Measurements from ENCODE around the gene JADE2.
"Not testable (repeated sequence)": the region's sequence is repeated elsewhere in the genome, so short reads cannot be mapped to it uniquely, and the experiment has no call there.

The JADE2 gene

DNA sequence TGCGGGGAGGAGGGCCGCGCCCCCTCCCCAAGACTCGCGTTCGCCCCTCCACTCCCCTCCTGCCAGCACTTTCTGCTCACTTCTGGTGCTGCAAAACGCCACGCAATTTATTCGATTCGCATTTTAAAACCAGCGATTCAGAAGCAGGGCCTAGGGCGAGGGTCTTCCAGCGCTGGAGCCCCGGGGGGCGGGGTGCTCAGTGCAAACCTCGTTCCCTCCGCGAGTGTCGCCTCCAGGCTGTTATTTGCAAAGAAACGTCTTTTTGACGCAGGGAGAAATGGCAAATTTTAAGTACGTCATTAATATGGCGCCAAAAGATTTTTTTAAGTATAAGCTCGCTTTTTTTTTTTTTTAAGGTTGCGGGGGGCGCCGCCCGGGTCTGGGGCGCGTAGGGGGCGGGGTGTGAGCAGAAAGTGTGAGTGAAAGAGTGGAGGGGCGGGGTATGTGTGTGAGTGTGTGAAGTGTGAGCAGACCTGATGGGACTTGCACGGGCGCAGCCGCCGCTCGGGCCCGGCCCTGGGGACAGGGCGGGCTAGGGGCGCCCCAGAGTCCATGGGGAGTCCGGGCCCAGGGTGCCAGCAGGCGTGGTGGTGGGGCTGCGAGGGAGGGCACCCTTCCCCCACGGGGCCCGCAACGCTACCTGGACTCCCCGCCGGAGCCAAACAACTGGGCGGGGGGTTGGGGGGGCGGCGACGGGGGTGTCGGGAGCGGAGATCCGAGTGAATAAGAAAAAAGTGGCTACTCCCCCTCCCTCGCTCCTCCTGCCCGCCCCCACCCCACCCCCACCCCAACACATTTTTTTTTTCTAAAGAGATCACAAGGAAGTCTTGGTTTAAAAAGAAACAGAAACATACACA is at the start of gene JADE2:
JADE2 (plus strand) TSS at position 845 of the 857 bp plus-strand sequence. CDS start 10,188 bp downstream, outside the sequence.
- DNase-seq, result peak; percentile 31

DNA sequence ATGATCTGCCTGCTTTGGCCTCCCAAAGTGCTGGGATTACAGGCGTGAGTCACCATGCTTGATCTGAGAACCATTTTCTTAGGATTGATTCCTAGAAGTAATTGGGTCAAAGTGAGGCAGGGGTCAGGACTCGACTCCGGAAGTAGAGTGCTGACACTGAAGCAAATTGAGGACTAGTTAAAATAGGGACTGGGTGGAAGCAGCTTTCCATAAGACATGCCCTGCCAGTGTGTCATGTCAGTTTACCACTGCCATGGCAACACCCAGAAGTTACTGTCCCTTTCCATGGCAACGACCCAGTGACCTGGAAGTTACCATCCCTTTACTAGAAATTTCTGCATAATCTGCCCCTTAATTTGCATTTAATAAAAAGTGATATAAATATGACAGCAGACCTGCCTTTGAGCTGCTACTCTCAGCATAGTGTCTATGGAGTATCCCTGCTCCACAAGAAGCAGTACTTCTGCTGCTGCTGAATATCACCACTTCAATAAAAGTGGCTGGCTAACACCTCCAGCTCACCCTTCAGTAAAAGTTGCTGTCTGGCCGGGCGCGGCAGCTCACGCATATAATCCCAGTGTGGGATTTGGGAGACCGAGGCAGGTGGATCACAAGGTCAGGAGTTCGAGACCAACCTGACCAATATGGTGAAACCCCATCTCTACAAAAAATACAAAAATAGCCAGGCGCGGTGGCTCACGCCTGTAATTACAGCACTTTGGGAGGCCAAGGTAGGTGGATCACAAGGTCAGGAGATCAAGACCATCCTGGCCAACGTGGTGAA is 47.8 kb upstream of the JADE2 start:
- no peak for DNase-seq

DNA sequence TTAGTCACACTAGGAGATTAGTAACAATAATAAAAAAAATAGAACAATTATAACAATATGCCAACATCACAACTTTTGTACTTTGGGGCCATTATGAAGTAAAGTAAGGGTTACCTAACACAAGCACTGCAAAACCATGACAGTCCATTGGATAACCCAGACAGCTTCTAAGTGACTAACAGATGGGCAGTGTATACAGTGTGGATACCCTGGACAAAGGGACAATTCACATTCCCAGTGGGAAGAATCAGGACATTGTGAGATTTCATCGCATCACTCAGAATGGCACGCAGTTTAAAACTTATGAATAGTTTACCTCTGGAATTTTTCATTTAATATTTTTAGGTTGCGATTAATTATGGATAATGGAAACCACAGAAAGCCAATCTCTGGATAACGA is 45.6 kb upstream of the JADE2 start:
- no peak for DNase-seq

DNA sequence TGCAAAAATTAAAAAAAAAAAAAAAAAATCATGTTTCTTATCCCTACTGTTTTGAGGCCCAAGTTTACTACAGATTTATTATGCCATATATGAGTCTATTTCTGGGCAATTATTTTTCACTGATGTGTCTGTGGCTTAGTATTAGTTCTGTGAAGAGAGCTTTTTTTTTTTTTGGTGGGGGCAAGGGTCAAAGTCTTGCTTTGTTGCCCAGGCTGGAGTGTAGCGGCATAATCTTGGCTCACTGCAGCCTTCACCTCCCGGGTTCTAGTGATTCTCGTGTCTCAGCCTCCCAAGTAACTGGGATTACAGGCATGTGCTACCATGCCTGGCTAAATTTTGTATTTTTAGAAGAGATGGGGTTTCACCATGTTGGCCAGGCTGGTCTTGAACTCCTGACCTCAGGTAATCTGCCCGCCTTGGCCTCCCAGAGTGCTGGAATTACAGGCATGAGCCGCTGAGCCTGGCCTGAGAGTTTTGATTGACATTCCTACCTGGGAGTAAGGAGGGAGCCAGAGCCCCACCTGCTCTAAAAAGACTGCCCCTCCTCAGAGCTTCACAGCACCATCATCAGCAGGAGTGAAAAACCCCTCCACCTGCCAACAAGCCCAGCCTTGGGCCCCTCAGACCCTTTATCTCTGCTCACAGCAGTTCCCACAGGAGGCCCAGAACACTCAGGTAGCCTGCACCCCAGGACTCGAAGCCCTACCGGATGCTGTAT is 36.1 kb upstream of the JADE2 start:
- DNase-seq, result no peak

DNA sequence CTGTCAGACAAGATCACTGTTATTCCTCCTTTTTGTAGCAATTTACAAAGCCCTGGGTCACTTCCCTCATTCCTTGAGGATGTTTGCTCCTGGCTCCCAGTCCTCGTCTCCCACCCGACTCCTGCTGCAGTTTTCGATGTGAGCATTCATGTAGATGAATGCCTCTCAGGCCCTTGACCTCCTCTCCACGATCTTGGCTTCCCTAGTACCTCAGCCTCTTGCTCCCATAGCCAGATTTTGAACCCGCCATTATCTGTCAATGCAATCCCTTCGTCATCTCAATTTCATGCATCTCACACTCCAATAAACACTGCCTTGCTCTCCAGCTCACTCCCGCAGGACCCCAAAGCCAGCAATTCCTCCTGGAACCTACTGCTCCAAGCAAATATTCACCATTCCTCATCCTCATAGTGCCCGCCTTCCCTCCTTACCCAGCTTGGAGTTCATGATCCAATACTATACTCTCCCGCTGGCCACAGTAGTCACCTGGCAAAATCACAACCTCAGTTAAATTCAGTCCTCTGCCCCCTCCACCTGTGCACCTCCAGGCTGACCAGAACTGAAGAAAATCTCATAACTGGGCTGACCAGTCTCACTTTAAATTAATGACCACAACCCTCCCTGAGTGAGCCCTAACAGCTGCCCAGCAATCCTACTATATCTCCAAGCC is 35.1 kb upstream of the JADE2 start:
- DNase-seq, result no peak

DNA sequence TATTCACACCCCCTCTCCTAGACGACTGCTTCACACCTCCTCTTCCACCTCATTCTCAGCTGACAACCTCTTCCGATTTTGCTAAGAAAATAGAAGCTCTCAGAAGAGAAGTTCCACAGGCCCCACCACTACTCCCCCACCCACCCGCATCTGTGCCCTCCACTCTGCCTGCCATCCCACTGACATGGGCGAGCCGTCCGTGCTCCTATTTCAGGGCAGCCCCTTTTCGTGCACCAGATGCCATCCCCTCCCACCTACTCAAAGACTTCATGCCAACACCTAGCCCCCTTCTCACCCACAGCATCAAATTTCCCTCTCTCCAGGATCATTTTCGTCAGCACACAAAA is 34.6 kb upstream of the JADE2 start:
- no peak for DNase-seq

DNA sequence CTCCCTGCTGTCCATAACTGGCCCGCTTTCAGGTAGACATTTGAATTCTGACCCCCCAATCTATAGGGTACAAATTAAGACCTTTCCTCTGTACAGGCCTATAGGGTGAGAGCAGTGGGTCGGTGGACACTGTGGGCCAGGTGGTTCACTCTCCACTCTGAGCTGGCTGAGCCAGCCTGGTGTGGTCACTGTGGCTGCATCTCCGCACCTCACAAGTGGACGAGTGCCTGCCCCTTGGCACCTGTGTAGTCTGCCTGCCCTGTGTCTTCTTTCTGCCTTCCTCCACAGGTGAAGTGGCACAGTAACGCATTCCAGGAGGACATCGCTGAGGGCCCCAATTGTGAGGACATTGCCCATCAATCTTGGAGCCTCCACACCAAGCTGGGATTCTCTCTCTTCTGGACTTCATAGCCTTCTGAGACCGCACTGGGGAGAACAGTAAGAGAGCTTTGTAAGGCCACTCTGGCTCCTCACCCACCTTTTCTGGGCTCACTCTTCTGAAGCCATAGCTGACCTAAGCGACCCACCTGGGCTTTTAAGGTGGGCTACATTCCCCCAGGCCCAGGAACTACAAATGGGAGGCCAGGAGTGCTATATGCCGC is 33.5 kb upstream of the JADE2 start:
- DNase-seq, result no peak

DNA sequence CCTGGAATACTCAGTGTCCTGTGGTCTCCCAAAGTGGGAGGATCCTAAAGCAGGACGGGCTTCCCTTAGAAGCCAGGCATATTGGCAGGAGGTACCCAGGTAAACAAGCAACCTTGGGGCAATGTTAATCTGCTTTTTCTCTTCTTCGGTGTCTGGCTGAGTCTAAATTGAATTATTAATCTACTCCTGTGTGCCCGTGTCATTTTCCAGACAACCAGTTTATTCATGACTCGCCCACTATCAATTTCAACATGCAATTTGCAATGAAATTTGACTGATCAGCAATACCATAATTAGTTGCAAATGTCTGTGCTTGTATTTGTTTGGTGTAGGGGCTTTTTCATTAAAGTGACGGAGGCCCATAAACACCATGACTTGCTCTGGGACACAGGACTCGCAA is 32.9 kb upstream of the JADE2 start:
- no peak for DNase-seq

DNA sequence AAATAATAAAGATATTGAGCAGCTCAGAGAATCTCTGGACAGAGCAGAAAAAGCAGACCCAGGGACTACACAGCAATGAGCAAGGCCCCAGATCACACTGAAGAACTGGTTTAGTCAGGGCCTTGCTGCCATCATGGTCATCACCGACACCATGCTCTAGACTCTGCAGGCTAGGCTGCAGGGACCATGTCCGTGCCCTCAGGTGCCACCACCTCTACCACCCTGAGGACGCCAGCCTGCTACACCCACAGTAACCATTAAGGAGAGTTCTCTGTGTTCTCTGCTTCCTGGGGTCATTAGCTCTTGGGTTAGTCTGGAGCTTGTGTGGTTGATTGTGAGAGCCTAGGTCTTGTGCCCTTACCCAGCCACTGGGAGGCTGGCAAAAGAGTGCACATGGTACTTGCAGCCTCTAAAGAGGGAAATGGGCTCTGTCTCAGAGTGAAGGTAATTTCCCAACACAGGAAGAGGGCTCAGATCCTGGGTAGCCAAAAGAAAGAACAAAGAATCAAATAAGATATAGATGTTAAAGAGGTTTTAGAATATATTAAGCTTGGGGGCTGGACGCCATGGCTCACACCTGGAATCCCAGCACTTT is 31.9 kb upstream of the JADE2 start:
- no peak for DNase-seq

DNA sequence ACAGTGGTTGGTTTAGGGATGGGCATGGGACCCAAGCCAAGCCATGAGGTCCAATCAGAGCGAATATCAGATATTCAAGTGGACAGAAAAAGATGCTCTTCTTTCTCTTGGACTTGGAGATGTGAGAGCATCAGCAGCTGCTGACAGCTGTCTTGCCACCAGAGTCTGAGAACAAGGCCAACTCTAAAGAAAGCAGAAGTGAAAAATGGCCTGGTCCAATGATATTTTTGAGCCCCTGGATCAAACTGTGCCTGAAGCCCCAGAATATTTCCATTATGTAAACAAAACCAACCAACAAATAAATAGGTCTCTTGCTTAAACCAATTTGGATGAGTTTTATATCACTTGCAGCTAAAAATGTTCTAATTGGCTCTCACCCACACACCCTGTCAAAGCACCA is 30.7 kb upstream of the JADE2 start:
- DNase-seq, result no peak

DNA sequence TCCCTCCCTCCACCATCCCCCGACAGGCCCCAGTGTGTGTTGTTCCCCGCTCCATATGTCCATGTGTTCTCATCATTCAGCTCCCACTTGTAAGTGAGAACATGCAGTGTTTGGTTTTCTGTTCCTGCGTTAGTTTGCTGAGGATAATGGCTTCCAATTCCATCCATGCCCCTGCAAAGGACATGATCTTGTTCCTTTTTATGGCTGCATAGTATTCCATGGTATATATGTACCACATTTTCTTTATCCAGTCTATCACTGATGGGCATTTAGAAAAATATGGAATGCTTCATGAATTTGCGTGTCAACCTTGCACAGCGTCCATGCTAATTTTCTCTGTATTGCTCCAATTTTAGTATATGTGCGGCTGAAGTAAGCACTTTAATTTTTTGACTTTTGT is 25.6 kb upstream of the JADE2 start:
- DNase-seq, result not testable (repeated sequence)

DNA sequence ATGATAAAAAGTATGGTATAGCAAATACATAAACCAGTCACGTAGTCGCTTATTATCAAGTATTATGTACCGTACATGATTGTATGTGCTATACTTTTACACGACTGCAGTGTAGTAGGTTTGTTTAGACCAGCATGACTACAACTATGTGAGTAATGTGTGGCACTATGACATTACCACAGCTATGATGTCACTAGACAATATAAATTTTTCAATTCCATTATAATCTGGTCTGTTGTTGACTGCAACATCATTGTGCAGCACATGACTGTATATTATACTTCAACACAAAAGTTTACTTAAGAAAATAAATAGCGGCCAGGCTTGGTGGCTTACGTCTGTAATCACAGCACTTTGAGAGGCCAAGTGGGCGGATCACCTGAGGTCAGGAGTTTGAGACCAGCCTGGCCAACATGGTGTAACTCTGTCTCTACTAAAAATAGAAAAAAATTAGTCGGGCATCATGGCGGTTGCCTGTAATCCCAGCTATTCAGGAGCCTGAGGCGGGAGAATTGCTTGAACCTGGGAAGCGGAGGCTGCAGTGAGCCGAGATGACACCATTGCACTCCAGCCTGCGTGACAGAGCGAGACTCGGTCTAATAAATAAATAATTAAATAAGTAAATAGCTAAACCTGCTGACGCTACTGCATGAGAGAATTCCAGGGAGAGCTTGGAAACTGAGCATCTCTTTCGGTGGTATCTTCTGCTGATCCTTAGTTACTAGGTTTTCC is 24.6 kb upstream of the JADE2 start:
- no peak for DNase-seq

DNA sequence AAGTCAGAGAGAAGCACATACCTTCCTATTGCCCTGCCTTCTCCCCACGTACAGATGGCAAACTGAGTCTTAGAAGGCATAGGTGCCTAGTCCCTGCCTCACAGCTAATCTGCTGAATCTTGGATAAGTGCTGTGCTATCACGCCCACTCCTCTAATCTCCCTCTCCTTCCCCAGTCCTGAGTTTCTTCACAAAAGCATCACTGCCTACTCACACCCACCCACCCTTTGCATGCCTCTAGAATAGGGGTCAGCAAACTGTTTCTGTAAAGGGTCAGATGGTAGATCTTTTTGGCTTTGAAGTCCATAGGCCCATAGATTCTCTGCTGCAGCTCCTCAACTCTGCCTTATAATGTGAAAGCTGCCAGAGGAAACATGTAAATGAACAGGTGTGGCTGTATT is 23.2 kb upstream of the JADE2 start:
- DNase-seq, result no peak

DNA sequence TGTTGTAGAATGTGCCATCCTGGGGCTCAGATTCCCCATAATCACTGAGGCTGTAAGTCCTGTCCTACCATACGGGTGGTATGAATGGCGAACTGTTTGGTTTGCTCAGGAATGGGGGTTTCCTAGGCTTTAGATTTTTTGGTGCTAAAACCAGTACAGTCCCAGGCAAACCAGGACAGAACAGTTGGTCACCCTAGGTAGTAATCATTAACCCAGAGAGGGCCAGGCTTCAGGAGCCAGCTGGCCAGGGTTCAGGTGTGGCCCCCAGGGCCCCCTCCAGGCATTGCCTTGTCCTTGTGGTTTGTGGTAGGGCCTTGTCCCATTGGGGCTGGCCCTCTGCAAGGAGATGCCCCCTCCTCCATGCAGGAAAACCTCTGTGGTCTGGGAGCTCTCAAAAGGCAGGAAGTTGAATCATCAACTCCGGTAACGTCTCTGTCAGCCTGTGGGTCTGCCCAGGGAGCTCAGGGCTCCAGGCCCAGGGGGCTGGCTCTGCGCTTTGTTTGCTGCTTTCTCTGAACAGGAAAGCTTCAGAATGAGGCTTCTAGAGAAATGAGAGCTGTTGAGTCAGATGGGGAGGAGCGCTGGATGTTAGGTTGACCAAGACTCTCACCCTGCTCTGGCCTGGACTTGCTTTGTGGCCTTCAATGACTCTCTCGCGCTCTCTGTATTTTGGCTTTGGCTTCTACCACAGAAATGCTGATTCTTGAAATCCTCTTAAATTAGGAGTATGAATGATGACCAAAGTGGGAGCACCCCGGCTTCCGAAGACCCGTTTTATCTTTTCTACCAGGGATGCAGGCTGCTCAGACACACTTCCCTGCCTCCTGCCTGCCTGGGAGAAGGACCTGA is 22.2 kb upstream of the JADE2 start:
- peak; percentile 19 for DNase-seq

DNA sequence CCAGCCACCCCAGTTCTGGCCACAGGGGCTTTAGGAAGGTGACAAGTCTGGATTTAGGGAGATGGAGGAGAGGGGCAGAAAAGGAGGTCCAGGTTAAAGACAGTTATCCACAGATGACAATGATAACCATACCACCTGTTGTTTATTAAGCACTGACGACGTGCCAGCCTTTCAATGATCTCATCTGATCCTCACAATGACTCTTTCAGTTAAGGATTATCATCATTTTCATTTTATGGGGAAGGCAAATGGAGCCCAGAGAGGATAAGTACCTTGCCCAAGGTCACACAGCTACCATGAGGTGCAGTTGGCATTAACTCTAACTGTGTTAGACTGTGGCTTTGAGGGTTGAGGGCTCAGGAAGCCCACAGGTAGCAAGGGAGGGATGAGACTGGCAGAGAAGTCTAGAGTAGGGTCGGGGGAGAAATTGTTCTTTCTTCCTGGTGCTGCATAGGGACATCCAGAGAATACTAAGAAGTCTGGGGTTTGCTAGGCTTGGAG is 21.5 kb upstream of the JADE2 start:
- no peak for DNase-seq

DNA sequence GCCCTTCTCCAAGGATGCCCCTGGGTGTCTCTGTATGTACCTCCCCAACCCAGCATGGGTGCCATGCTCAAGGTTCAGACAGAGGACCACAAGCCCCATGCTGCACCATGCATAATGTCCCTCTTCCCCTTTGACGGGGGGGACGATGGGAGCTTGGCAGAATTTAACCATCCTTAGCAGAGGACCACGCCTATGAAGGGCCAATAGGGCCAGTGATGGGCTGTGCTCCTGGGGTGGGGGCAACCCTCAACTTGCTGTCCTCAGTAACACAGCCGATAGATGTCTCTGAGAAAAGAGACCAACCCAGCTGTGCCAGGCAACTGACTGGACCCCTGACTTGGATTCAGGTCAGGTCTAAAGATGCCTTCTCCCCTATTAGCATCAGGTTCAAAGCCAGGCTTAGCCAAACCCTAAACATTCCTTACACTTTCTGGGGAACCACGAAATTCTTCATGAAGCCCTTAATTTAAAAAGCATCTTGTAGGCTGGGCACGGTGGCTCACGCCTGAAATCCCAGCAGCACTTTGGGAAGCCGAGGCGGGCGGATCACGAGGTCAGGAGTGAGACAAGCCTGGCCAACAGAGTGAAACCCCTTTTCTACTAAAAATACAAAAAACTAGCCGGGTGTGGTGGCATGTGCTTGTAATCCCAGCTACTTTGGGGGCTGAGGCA is 20.7 kb upstream of the JADE2 start:
- DNase-seq, result no peak

DNA sequence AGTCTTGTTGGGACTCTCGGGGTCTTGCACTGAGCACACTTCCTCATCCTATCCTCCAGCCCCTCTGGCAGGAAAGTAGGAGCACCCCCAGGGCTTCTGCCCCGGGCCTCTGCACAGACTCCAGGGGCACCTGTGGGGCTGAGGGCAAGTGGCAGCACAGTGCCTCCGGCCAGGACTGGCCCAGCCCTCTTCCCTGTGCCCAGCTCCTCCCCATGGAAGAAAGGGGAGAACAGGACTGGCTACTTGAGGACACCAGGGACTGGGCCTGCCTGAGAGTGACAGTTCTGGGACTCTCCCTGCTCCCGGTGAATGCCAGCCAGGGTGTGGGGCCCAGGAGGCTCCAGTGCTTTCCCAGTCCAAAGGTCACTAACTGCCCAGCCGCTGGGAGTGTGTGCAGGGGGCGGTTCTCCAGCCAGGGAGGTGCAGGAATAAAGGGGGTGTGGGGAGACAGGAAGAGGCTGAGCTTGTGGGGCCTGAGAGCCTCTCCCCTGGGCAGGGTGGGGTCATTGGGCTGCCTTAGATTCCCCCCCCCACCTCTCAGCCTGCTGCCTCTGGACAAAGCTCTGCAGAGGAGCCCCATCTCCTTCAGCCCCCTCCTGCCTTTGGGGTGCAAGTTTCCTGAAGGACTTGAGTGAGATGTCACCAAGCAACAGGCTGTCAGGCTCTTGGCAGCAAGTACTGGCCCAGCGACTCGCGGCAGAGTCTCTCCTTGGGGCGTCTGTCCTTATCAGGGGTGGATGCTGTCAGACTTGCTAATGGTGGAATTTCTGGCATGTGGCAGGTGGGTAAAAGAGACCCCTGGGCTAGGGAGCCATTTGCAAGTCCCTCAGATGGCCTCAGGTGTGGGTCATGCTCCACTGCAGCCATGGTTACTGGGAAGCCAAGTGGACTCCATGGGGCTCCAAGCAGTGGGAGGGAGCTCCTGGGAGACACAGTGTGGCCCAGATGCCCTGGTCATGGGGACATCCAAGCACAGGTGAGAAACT is 19.1 kb upstream of the JADE2 start:
- no peak for DNase-seq

DNA sequence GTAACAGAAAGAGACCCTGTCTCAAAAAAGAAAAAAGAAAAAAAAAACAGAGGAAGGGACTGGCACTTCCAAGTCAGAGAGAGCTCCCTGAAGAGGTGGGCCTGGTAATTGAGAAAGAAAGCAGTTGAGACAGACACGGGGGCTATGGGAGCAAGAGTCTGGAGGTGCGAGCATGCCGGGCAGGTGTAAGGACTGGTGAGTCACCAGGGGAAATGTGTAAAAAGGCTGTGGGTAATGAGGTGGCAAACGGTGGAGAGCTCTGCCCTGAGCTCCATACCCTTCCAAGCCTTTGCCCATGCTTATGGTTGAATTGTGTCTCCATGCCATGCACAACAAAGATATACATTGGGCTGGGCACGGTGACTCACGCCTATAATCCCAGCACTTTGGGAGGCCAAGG is 18.0 kb upstream of the JADE2 start:
- DNase-seq, result no peak
